K562 (cell line): ENCODE results near the gene OCA2. TPM values are rescaled to one million over a fixed set of nuclear protein-coding genes. Genes with fewer than 3 reads are reported as not detected.

Source experiments
- ATAC-seq: fragments of 200-7000 bp; cut with Tn5 transposase; 3 replicates; pipeline ENCODE4 v1.9.1; 2020; ENCODE audit warnings: moderate library complexity
- BruUV-seq: library from RNA; stranded (reverse); fragments of 400-500 nt; replicated peaks from 2 replicates; lab custom pipeline; 2021; lab: Mats Ljungman, UMichigan
- CTCF ChIA-PET: fragments of 300-600 bp; formaldehyde crosslinking; extraction: SDS; loops from one replicate; lab custom pipeline; 2021; ENCODE audit warnings: low intra/inter-chr PET ratio; lab: Yijun Ruan, JAX
- POLR2A ChIA-PET: fragments of 300-600, 350-650 bp; sonication (Branson Sonifier 250); formaldehyde crosslinking; extraction: SDS; loops from one replicate; lab custom pipeline; 2021; ENCODE audit warnings: antibody characterized with exemption, inconsistent platforms; lab: Yijun Ruan, JAX
- DNase-seq, 4 experiments: peaks; one replicate each; pipeline versions ENCODE4 v3.0.0 to v3.0.0-alpha.2; 2011 to 2018; ENCODE audit warnings: low spot score in 3 of 4, mixed read lengths in 3 of 4; ENCODE audit errors: extremely low read depth in 1 of 4
- FAIRE-seq: peaks from 2 replicates; lab custom pipeline; 2011; peaks lifted over from hg19 to GRCh38; lab: Jason Lieb, UNC
- H2AFZ ChIP-seq: 2 replicates; pipeline ENCODE4 v1.6.0; 2011; ENCODE audit warnings: low read depth, low read length, control low read depth, inconsistent platforms
- H3K27ac ChIP-seq: fragments of 200-600 bp; 3 replicates; pipeline ENCODE4 v1.8.0; 2011; ENCODE audit warnings: low read depth, mild to moderate bottlenecking, control low read depth, inconsistent platforms, low read length, moderate library complexity, mixed read lengths; ENCODE audit errors: extremely low read depth
- H3K27me3 ChIP-seq, 2 experiments: fragments of 300-600 bp in 1 of 2; 2 replicates in 1 of 2; 3 replicates in 1 of 2; pipeline versions ENCODE4 v1.6.0 to v1.8.0; 2011; ENCODE audit warnings: inconsistent platforms in 2 of 2, low read length in 2 of 2, mild to moderate bottlenecking in 1 of 2, mixed read lengths in 1 of 2, moderate library complexity in 1 of 2; ENCODE audit not compliant: control insufficient read depth in 2 of 2, insufficient read depth in 2 of 2
- H3K36me3 ChIP-seq: fragments of 300-600 bp; 3 replicates; pipeline ENCODE4 v1.8.0; 2011; ENCODE audit warnings: mild to moderate bottlenecking, low read length, inconsistent platforms; ENCODE audit not compliant: control insufficient read depth, insufficient read depth
- H3K4me1 ChIP-seq, 2 experiments: fragments of 200-600 bp in 1 of 2; replicated peaks in 1 of 2; 2 replicates in 1 of 2; 3 replicates in 1 of 2; pipeline versions ENCODE4 v1.5.1 to v1.8.0; 2011; ENCODE audit warnings: inconsistent platforms in 2 of 2, low read length in 2 of 2, mild to moderate bottlenecking in 1 of 2, mixed read lengths in 1 of 2, moderate library complexity in 1 of 2; ENCODE audit not compliant: control insufficient read depth in 2 of 2, insufficient read depth in 2 of 2
- H3K4me2 ChIP-seq: 2 replicates; pipeline ENCODE4 v1.6.1; 2011; ENCODE audit warnings: low read length, control low read depth, inconsistent platforms, mixed read lengths; ENCODE audit not compliant: insufficient read depth
- H3K4me3 ChIP-seq: fragments of 200-600 bp; sonication (generic), shearing (Covaris generic); 2 replicates; pipeline ENCODE4 v1.5.1; 2016; ENCODE audit warnings: control low read depth, inconsistent platforms
- H3K79me2 ChIP-seq: fragments of 200-600 bp; 3 replicates; pipeline ENCODE4 v1.8.0; 2011; ENCODE audit warnings: low read length, inconsistent platforms; ENCODE audit not compliant: control insufficient read depth, insufficient read depth
- H3K9ac ChIP-seq, 2 experiments: 2 replicates each; pipeline versions ENCODE4 v1.6.0 to v1.6.1; 2011; ENCODE audit warnings: low read depth in 2 of 2, low read length in 2 of 2, control low read depth in 1 of 2, inconsistent platforms in 1 of 2, mild to moderate bottlenecking in 1 of 2, mixed read lengths in 1 of 2; ENCODE audit not compliant: insufficient read depth in 1 of 2
- H3K9me1 ChIP-seq: one replicate; pipeline ENCODE4 v1.6.0; 2011; ENCODE audit warnings: inconsistent platforms, mild to moderate bottlenecking, low read length, moderate library complexity; ENCODE audit not compliant: control insufficient read depth, insufficient read depth
- H3K9me3 ChIP-seq: replicated peaks from 2 replicates; pipeline ENCODE4 v1.5.1; 2011; ENCODE audit warnings: low read depth, low read length, inconsistent platforms; ENCODE audit not compliant: control insufficient read depth, insufficient read depth
- H4K20me1 ChIP-seq: replicated peaks from 2 replicates; pipeline ENCODE4 v1.6.1; 2011; ENCODE audit warnings: low read length, inconsistent platforms, mixed read lengths; ENCODE audit not compliant: control insufficient read depth, insufficient read depth
- BMI1 ChIP-seq: fragments of 150-350 bp; IDR thresholded peaks from 2 replicates; pipeline ENCODE4 v1.6.1; 2014; ENCODE audit warnings: low read length
- CBX3 ChIP-seq, 2 experiments: IDR thresholded peaks; 1 replicate in 1 of 2; 2 replicates in 1 of 2; pipeline ENCODE4 v1.6.1; 2012; ENCODE audit warnings: inconsistent platforms in 2 of 2, low read length in 2 of 2, borderline replicate concordance in 1 of 2, control low read depth in 1 of 2
- GATA2 ChIP-seq: sonication (generic); formaldehyde crosslinking; IDR thresholded peaks from 2 replicates; pipeline ENCODE4 v1.4.0; 2020; ENCODE audit warnings: mild to moderate bottlenecking, missing genetic modification reagents
- HOXB6 ChIP-seq: fragments of 250-450 bp; sonication (Bioruptor Pico); IDR thresholded peaks from 2 replicates; pipeline ENCODE4 v1.5.1; 2022; ENCODE audit warnings: mild to moderate bottlenecking, borderline replicate concordance
- ILK ChIP-seq: fragments of 450-650 bp; IDR thresholded peaks from 2 replicates; pipeline ENCODE4 v1.6.1; 2016; ENCODE audit warnings: missing genetic modification characterization, low read depth, mild to moderate bottlenecking, missing compliant biosample characterization, moderate library complexity, borderline replicate concordance
- KDM4B ChIP-seq, 2 experiments: fragments of 450-650 bp in 1 of 2; sonication (generic) in 1 of 2; IDR thresholded peaks; 2 replicates each; pipeline ENCODE4 v1.6.1; 2016 to 2017; ENCODE audit warnings: borderline replicate concordance in 2 of 2, antibody characterized with exemption in 1 of 2, low read depth in 1 of 2, mild to moderate bottlenecking in 1 of 2
- MAFK ChIP-seq: IDR thresholded peaks from 2 replicates; pipeline ENCODE4 v1.6.1; 2011; ENCODE audit warnings: low read length, improper control_type of control experiment
- NFIC ChIP-seq: fragments of 450-650 bp; IDR thresholded peaks from 2 replicates; pipeline ENCODE4 v1.6.1; 2017; ENCODE audit warnings: mild to moderate bottlenecking, inconsistent platforms
- NFRKB ChIP-seq: fragments of 450-650 bp; IDR thresholded peaks from 2 replicates; pipeline ENCODE4 v1.6.1; 2016; ENCODE audit warnings: low read depth
- RB1 ChIP-seq: fragments of 450-650 bp; IDR thresholded peaks from 2 replicates; pipeline ENCODE4 v1.6.1; 2017; ENCODE audit warnings: low read depth, mild to moderate bottlenecking
- SAFB2 ChIP-seq: fragments of 200-400 bp; formaldehyde crosslinking; IDR thresholded peaks from 2 replicates; pipeline ENCODE4 v1.6.1; 2018; ENCODE audit warnings: borderline replicate concordance, low read length, low read depth, moderate library complexity; ENCODE audit not compliant: severe bottlenecking
- SMAD1 ChIP-seq: fragments of 150-350 bp; IDR thresholded peaks from 2 replicates; pipeline ENCODE4 v1.6.1; 2014; ENCODE audit warnings: low read length, low read depth; ENCODE audit not compliant: partially characterized antibody
- ZNF24 ChIP-seq: fragments of 450-650 bp; IDR thresholded peaks from 2 replicates; pipeline ENCODE4 v1.6.1; 2016
- ZNF282 ChIP-seq: sonication (generic); formaldehyde crosslinking; IDR thresholded peaks from 2 replicates; pipeline ENCODE4 v1.8.1; 2023; ENCODE audit warnings: missing genetic modification reagents
- ZNF316 ChIP-seq: fragments of 450-650 bp; IDR thresholded peaks from 2 replicates; pipeline ENCODE4 v1.6.1; 2016
- ZNF583 ChIP-seq: fragments of 250-450 bp; sonication (Bioruptor Pico); IDR thresholded peaks from 2 replicates; pipeline ENCODE4 v1.4.0; 2020
- ZNF699 ChIP-seq: fragments of 250-450 bp; sonication (Bioruptor Pico); IDR thresholded peaks from 2 replicates; pipeline ENCODE4 v1.8.0; 2021; ENCODE audit warnings: mild to moderate bottlenecking, moderate library complexity; ENCODE audit not compliant: insufficient replicate concordance
- ZNF79 ChIP-seq: fragments of 250-450 bp; sonication (Bioruptor Pico); IDR thresholded peaks from 2 replicates; pipeline ENCODE4 v1.4.0; 2020; ENCODE audit warnings: low read depth, mild to moderate bottlenecking, moderate library complexity
- WGBS: fragments of 100-300 bp; shearing (Covaris generic); methylation state at CpG from one replicate; pipeline ENCODE4 v1.1.6; 2016; ENCODE audit warnings: low coverage, mixed read lengths; ENCODE audit not compliant: insufficient coverage; ENCODE audit errors: missing lambda C conversion rate; 5-methylcytosine and 5-hydroxymethylcytosine counted together
- in situ Hi-C: fragments of 300-500 bp; cut with MboI; formaldehyde crosslinking; loops from 4 replicates; pipeline ENCODE4 v1.15.0; 2018; ENCODE audit warnings: inconsistent platforms, mixed read lengths
- intact Hi-C: fragments of 100-400 bp; cut with micrococcal nuclease; formaldehyde crosslinking; loops from 2 replicates; pipeline ENCODE4 v1.14.2; 2022
- polyA plus RNA-seq, 8 experiments: library from polyadenylated mRNA; depleted of rRNA in 4 of 8; stranded (reverse) in 5 of 8; unstranded in 3 of 8; fragments of >200 nt; fragmentation: Nextera tagmentation in 2 of 8; fragmentation: Illumina TruSeq in 1 of 8; extraction: Ambion mirVana in 2 of 8; extraction: Trizol in 1 of 8; gene quantifications; 2 replicates each; pipeline versions ENCODE4 v1.2.1 to v1.2.3, GENCODE V29; 2011 to 2014; ENCODE audit warnings: inconsistent platforms in 1 of 8, missing spikeins in 1 of 8
- total RNA-seq, 7 experiments: library from RNA; depleted of rRNA in 6 of 7; stranded (reverse); fragments of >200 nt in 6 of 7; fragmentation: Illumina TruSeq in 2 of 7; extraction: Trizol in 2 of 7; gene quantifications; 2 replicates each; pipeline versions ENCODE4 v1.2.1 to v1.2.3, GENCODE V29; 2011 to 2021; ENCODE audit warnings: low replicate concordance in 1 of 7
- TF ChIP-seq, protein P1 (sequence below): sonication (generic); formaldehyde crosslinking; IDR thresholded peaks from 2 replicates; pipeline ENCODE4 v1.8.0; 2022; ENCODE audit warnings: missing genetic modification reagents, mild to moderate bottlenecking, moderate library complexity, borderline replicate concordance
- TF ChIP-seq, protein P2 (sequence below): sonication (generic); formaldehyde crosslinking; IDR thresholded peaks from 2 replicates; pipeline ENCODE4 v1.8.1; 2022; ENCODE audit warnings: missing genetic modification reagents
- TF ChIP-seq, protein P3 (sequence below): IDR thresholded peaks from 2 replicates; pipeline ENCODE4 v1.6.1; 2016; ENCODE audit warnings: missing genetic modification characterization, missing compliant biosample characterization

The OCA2 gene
- total and polyA plus RNA-seq, 9 of the 15 experiments (the other 6 are each of a cell fraction or from before 2014, with no cell fraction given), result 0.07 to 0.59 (median 0.17) TPM; not detected in 1

DNA sequence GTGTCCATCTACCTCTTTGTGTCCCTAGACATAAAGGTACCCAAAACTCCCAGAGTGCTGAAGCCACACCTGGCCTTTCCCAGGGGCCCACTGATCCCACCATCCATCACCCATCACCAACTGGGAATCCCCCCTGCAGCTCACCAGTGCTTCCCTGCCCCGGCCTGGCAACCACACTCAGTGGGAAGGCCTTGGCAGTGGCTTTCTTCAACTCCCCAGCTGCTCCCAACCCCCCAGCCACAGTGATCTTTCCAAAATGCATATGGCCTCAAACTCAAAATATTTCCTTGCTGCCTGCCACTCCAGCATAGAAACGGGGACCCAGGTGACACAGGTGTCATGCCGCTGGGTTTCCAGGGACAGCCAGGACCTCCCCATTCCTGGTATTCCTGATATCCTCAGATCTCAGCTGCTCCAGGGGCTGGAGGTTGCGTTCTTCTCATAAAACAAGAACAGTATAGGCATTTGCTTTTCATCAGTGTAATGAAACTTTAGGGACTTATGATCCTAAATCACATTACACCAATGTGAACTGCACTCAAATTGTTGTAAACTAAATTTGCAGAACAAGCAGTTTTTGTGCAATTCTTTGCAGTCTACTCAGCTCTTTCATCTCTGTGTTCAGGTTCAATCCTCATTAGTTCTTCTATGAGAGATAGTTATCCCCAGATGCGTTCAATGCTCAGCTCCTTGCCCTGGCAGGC is 1.3 kb downstream of the OCA2 start:
- BruUV-seq, result no TSS peak
- Histone ChIP-seq H4K20me1 (no peaks in the 10 kb centered on the region), H3K4me2 (no peak overlapping the region), H3K4me3 (no peak overlapping the region), H3K4me1 (peaks cover 18 to 54% of the 10 kb centered on the region in 2 experiments; a peak in 4 of 5 replicates), H3K9ac (no peak overlapping the region), H3K27me3 (peaks cover 0 to 14% of the 10 kb centered on the region in 2 experiments; a peak in 3 of 5 replicates), H2AFZ (no peak overlapping the region), H3K79me2 (no peaks in the 10 kb centered on the region), H3K9me3 (no peaks in the 10 kb centered on the region; the same call in 1 of the 2 replicates), H3K27ac (no peak overlapping the region), H3K36me3 (no peaks in the 10 kb centered on the region), H3K9me1 (no peaks in the 10 kb centered on the region)
- FAIRE-seq (no peak), ATAC-seq (no peak), DNase-seq (no peak)
- intact Hi-C loops (no loop called here), in situ Hi-C loops (no loop called here)
- CTCF ChIA-PET, result no interaction called here
- 37% methylated on average over 5 of the region's 5 CpGs for WGBS
- POLR2A ChIA-PET, result interaction anchor here (0.7 to 1.2 kb wide), 2 partner anchors 14 to 605 kb away, joined by 3 read pairs; no protein-coding TSS in a partner anchor
- TF ChIP-seq ZNF316, result peak; percentile 83
- TF ChIP-seq ZNF24, result no peak
- no peak for TF ChIP-seq ZNF79 (CRISPR knock-in tag)
- TF ChIP-seq NFRKB, result no peak
- TF ChIP-seq GATA2 (CRISPR knock-in tag), result no peak
- TF ChIP-seq ZNF699 (CRISPR knock-in tag), result no peak
- TF ChIP-seq, protein P1, sequence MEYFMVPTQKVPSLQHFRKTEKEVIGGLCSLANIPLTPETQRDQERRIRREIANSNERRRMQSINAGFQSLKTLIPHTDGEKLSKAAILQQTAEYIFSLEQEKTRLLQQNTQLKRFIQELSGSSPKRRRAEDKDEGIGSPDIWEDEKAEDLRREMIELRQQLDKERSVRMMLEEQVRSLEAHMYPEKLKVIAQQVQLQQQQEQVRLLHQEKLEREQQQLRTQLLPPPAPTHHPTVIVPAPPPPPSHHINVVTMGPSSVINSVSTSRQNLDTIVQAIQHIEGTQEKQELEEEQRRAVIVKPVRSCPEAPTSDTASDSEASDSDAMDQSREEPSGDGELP (CRISPR knock-in tag), result no peak
- TF ChIP-seq RB1, result no peak
- no peak for TF ChIP-seq BMI1
- peak; percentile 44; the same call in 1 of the 2 replicates for TF ChIP-seq MAFK
- TF ChIP-seq SAFB2, result no peak
- TF ChIP-seq HOXB6 (CRISPR knock-in tag), result no peak
- no peak for TF ChIP-seq ILK (tag)
- TF ChIP-seq CBX3 (IDR thresholded peaks at IDR 0.05; ENCODE audit: borderline replicate concordance in 1 of 2, low read length in 2 of 2), result no peak
- TF ChIP-seq, protein P2, sequence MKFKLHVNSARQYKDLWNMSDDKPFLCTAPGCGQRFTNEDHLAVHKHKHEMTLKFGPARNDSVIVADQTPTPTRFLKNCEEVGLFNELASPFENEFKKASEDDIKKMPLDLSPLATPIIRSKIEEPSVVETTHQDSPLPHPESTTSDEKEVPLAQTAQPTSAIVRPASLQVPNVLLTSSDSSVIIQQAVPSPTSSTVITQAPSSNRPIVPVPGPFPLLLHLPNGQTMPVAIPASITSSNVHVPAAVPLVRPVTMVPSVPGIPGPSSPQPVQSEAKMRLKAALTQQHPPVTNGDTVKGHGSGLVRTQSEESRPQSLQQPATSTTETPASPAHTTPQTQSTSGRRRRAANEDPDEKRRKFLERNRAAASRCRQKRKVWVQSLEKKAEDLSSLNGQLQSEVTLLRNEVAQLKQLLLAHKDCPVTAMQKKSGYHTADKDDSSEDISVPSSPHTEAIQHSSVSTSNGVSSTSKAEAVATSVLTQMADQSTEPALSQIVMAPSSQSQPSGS (CRISPR knock-in tag), result no peak
- TF ChIP-seq ZNF583 (CRISPR knock-in tag), result no peak
- no peak for TF ChIP-seq ZNF282
- TF ChIP-seq, protein P3, sequence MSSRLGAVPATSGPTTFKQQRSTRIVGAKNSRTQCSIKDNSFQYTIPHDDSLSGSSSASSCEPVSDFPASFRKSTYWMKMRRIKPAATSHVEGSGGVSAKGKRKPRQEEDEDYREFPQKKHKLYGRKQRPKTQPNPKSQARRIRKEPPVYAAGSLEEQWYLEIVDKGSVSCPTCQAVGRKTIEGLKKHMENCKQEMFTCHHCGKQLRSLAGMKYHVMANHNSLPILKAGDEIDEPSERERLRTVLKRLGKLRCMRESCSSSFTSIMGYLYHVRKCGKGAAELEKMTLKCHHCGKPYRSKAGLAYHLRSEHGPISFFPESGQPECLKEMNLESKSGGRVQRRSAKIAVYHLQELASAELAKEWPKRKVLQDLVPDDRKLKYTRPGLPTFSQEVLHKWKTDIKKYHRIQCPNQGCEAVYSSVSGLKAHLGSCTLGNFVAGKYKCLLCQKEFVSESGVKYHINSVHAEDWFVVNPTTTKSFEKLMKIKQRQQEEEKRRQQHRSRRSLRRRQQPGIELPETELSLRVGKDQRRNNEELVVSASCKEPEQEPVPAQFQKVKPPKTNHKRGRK (tag), result no peak
- TF ChIP-seq NFIC, result no peak
- no peak for TF ChIP-seq SMAD1
- no peak for TF ChIP-seq KDM4B (IDR thresholded peaks at IDR 0.05; ENCODE audit: borderline replicate concordance in 2 of 2, low read depth in 1 of 2)
